Brain pericyte (primary cell): ENCODE measurements around the gene EXOC3.

Experiments used
- DNase-seq: peaks from one replicate; pipeline ENCODE4 v3.0.0-alpha.2; 2012; ENCODE audit warnings: low read depth, low spot score

The EXOC3 gene

GRCh38 chr5:439181-439580, 3.8 kb upstream of the EXOC3 start:
- no peak for DNase-seq

- no peak for DNase-seq
Observed at GRCh38 chr5:439636-440035, 3.3 kb upstream of the EXOC3 start.

GRCh38 chr5:440401-441201, 2.4 kb upstream of the EXOC3 start:
- no peak for DNase-seq

GRCh38 chr5:441996-442334, 1.0 kb upstream of the EXOC3 start:
- DNase-seq, result no peak

- no peak for DNase-seq
Observed at GRCh38 chr5:443239-444151, 519 bp downstream of the EXOC3 start.

GRCh38 chr5:444226-444625, 1.2 kb downstream of the EXOC3 start:
- no peak for DNase-seq

- DNase-seq, result no peak
Observed at GRCh38 chr5:445591-445990, 2.6 kb downstream of the EXOC3 start.

GRCh38 chr5:446066-446882, 3.3 kb downstream of the EXOC3 start:
- no peak for DNase-seq

- DNase-seq, result no peak
Observed at GRCh38 chr5:446883-447263, 3.9 kb downstream of the EXOC3 start.

GRCh38 chr5:447501-447900, 4.5 kb downstream of the EXOC3 start:
- DNase-seq, result no peak

GRCh38 chr5:448061-448765, 5.2 kb downstream of the EXOC3 start:
- DNase-seq, result no peak

GRCh38 chr5:448766-449090, 5.8 kb downstream of the EXOC3 start:
- no peak for DNase-seq

- DNase-seq, result no peak
Observed at GRCh38 chr5:449151-449550, 6.2 kb downstream of the EXOC3 start.

GRCh38 chr5:451587-452458, 8.8 kb downstream of the EXOC3 start:
- DNase-seq, result no peak

GRCh38 chr5:452978-453710, 10.2 kb downstream of the EXOC3 start:
- no peak for DNase-seq

- DNase-seq, result no peak
Observed at GRCh38 chr5:453725-454481, 10.9 kb downstream of the EXOC3 start.

GRCh38 chr5:454936-455335, 12.0 kb downstream of the EXOC3 start:
- DNase-seq, result no peak

GRCh38 chr5:455806-456205, 12.8 kb downstream of the EXOC3 start:
- DNase-seq, result no peak
